ELR (cell line): ENCODE measurements around the gene UBL7.

ENCODE experiments used
- DNase-seq: peaks from one replicate; pipeline ENCODE4 v3.0.0-alpha.2; 2015; ENCODE audit warnings: low read depth

The UBL7 gene

DNA sequence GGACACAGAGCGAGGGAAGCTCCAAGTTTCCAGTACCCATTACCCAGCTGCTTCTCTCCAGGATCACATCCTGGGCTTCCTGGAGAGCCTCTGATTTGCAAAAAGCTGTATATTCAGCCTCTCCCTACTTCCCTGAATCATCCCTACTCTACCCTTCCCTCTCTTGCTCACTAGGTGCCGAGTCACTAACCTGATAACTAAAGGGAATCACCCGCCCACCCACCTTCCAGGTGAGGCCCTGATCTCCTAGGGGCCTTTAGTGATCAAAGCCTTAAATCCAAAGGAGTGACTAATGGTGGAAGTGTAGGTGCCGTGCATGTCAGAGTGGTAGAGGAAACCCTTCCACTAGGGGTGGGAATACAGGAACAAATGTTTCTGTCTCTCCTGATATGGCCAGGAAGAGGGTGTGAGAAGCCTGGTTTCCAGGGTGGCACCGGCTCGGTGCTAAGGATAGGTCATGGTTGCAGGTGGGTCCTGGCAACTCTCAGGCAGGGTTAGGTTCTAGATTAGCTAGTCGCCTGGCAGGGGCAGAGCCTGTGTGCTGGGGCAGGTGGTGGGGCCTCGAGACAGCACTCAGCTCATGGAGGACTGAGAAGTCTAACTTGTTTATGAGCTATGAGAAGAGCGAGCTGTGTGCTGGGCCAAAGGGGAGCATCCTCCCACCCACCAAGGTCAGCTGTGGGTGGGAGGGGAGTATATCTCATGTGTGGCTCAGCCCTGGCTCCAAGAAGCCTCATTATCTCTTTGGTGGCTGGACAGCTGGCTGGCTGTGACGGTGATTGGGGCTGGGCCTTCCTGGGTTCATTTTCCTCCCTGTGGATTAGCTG lies 37.3 kb downstream of the UBL7 start:
- peak; percentile 59 for DNase-seq

DNA sequence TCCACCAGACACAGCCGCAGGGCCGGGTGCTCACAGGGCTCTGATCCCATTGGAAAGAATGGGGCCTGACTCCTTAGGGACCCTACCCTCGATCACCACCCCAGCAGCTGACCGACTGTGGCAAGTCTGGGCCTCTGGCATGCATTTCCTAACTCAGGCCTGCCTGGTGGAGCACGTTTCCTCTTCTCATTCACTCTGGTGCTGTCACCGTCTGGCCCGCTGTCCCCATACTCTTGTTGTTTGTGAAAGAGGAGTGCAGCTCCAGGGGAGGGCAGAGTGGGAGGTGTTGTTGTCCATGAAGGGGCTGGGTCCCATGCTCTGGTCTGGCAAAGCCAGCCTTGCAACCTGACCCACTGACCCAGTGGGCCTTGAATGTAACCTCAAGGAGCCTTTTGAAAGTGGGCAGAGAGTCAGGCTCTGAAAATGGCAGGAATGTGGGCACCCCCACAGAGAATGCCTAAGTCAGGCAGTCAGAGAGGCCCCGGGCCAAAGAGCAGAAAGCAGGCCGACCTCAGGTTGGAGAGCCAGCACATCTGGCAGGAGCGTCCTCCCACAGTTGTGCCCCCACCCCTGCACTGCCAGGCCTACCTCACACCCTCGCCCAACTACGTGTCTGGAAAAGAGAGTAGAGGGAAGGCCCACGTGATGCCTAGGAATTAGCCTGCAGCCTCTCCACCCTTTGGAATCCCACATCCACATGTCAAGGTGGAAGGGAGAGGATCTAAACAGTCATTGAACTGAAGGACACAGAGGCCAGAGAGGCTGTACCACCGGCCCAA lies 38.1 kb downstream of the UBL7 start:
- DNase-seq = peak; percentile 92

DNA sequence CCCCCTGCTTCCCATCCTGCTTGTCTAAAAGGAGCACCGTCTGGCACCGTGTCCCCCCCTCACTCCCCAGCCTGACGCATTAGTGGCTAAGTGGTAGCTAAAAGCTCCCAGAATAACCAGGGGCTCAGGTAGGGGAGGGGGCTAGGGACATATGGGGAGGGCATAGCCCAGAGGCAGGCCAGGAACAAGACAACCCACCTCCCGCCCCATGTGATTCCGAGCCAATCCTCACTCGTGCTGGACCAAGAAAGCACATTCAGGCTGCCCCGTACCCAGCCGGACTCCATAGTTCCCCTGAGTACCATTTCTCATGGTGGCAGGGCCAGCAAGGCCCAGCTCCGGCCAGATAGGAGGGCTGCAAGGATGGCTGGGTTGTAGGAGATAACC lies 38.7 kb downstream of the UBL7 start:
- no peak for DNase-seq

DNA sequence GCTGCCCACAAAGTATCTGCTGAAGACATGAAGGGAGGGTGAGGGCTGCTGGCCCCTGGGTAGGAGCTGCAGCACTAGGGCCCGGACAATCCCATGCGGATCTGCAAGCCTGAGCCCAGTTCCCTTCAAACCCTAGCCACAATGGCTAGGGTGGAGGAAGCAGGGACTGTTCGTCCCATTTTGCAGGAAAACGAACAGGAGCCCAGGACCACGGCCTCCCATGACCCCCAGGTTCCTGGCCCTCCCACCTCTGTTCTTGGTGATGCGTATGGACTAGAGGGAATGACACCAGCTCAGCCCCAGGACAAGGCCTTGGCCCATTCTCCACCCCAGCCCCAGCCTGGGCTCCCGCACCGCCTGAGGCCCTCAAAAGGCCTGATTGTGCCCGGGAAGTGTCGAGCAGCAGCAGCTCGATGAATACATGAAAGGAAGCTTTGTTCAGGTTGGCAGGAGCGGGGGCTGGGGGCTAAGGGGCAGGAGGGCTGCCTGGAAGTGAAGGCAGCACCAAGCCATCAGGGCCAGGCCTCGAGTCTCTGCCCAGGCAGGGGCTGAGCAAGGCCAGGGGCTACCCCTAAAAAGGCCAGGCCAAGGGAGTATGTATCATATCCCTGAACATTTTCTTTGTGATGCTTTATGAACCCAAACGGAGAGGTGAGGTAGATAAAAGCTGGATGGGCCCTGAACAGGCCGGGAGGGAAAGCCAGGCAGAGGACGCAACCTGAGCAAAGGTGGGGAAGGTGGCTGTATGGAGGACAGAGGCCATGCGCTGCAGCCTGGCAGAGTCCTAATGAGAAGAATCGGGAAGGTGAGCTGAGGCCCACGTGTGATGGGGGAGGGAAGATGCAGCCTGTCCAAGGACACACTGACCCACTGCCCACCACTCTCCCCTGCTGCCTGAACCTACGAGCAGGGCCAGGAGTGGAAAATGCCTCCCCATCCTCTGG lies 39.4 kb downstream of the UBL7 start:
- DNase-seq = no peak

DNA sequence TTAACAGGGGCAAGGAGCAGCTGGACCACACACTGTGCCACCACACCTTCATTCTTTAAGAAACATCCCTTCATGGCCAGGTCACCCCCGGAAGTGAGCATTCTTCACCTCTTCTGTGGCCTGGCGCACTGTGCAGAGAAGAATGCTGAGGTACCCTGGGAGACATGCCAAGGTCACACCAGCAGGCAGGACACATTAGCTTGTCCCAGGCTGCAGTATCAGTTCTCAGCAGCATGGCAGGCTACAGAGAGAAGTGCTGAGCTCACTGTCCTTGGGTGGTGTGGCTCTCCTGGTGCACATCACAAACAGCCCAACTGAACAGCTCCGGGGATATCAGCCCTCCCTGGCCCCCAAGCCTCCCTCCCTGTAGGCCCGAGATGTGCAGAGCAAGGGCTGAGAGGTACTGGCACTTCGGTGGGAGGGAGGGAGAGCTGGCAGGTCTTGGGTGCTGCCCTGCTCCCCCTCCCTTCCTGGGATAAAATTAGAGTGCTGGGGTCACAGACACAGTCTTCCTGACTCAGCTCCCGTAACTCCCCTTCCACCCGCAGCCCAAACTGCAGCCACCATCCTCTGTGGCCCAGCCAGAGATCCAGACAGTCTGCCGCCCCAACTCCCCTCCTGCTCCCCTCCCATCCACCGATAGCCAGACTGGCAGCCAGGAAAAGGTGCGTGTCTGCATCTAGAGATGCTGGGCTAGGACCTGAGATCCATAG lies 40.6 kb downstream of the UBL7 start:
- peak; percentile 64 for DNase-seq

DNA sequence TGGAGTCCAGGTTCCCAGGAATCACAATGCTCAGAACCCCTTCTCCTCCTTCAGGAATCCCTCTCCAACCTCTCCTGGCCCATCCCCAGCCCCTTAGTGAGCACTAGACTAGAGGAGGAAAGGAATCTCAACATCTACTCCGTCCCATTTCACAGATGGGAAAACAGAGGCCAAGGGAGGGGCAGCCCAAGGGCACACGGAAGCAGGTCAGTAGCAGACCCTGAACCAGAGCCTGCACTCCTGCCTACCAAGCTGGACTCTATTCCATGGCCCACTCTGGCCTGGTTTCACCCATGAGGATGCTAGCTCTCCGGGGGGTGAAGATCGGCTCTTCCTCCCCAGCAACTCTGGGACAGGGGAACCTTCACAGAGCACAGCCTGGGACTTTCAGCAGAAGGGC lies 41.5 kb downstream of the UBL7 start:
- no peak for DNase-seq

DNA sequence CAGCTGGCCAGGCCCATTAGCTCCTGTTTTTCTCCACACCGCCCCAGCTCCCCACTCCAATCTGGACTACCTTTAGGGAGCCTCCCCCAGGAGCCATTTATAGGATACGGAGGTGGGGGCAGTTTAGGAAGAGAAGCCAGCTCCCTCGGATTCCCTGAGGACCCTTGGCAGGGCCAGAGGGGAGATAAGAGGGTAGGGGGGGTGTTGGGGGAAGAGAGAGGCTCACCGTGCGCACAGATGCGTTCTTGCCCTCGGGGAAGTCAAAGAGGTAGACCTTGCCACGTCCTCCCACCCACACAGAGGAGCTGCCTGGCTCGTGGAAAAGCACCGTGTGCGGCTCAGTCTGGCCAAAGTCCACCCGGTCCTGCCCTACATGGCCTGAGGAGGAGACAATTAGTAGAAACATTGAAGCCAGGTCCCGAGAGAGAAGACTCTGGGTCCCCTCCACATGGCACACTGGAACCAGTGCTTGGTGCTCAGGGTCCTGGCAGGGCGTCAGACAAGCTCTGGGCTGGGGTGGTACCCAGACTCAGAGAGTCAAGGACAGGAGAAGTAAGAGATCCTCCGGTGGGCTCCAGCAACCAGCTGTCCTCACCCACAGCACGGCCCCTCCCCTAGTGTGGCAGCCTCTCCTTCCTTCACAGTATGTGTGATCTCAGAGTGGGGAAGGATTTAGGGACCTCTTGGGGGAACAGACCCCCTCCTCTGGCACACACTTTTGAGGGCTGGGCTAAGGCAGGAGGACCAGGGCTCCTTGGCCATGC lies 42.2 kb downstream of the UBL7 start:
- DNase-seq = no peak

DNA sequence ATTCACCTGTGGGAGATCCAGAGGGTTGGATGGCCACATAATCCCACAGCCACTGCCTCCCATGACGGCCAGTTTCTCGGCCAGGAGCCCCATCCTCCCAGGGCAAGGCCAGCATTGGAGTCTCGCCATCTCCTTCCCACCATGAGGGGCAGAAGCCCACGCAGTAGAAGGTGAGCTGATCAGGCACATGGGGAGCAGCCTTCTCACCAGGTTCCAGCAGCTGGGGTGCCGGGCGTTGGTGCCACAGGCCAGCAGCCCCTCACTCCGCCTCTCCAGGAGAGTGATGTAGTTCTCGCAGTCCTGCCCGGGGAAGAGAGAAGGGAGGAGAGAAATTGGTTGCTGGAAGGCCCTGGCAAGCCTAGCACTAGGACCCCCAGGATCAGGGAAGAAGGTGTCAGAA lies 43.3 kb downstream of the UBL7 start:
- DNase-seq = no peak

DNA sequence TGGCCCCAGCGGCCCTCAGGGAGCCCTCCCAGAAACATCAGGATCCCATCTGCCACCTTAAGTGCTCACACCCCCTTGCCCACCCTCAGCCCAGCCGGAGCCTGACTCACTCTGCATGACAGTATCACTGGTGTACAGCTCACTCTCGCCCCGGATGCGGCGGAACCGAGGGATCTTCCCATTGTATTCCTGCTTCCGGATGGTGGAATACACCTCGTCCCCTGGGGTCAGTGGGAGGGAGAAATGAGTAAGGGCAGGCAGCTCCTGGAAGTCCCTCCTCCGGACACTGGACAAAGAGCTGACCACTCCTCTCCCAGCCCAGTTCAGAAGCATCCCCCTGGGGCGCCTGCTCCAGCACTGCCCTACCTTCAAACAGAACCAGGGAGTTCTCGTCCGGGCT lies 43.7 kb downstream of the UBL7 start:
- DNase-seq = peak; percentile 97

DNA sequence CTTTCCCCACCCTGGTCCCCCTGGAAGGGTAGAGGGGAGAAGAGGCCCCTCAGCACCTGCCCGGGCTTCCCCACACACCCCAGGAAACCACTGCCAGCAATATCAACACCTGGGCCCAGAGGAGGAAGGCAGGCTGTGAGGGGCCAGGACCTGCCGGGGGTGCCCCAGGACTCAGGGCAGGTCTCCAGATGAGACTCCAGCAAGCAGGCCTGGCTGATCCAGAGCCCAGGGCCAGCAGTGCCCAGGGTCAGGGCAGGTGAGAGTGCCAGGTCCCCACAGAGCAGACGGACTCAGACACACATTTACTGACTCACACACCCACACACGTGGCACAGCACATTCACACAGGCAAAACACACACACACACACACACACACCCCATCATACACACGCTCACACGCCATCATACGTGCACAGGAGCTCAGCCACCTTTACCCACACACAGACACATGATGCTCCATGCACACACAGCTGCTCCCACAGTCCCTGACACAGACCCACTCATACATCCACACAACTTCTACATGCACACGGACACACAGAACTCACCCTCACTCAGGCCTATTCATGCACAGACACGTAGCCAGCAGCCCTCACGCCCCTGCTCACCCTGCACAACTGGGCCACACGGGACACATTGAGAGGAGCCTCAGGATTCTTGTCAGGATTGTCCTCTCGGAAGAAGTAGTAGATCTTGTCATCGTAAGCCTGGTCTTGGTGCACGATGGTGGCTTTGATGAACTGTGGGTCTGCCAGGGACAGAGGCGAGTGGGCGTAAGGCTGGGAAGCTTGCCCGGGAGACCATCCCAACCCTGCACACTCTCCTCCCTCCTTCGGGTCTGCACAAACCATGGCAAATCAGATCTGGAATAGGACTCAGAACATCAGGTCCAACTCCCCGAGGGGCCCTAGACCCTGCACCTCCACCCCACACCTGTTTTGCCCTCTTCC lies 44.7 kb downstream of the UBL7 start:
- DNase-seq = no peak

DNA sequence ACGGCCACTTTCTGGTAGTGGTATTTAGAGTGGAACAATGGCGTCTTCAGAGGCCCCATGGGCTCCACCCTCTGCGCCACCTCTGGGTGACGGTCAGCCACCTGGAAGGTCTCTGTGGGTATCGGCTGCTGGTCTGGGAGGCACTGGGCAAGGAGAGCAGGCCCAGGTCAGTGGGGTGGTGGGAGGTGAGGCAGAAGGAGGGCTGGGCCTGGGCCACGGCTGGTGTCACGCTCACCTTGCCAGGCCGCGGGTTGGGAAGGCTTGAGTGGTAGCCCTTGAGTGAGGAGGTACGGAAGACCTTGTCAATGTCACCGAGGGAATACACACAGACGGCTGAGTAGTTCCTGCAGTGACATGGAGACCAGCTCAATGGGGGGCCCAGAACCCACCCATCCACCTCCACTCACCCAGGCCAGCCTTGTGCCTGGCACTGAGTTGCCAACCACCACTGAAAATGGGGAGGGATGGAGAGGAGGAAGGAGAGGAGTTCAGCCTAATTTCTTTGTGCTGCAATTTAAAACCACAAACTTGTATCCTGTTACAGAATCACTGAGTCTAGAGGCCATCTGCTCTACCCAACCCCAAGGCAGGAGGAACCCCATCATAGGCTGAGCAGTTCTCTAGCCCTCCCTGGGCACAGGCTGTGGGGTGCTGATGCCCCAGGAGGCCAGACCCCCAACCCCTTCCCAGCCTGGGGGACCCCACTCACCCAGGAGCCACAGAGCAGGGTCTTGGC lies 46.2 kb downstream of the UBL7 start:
- no peak for DNase-seq

DNA sequence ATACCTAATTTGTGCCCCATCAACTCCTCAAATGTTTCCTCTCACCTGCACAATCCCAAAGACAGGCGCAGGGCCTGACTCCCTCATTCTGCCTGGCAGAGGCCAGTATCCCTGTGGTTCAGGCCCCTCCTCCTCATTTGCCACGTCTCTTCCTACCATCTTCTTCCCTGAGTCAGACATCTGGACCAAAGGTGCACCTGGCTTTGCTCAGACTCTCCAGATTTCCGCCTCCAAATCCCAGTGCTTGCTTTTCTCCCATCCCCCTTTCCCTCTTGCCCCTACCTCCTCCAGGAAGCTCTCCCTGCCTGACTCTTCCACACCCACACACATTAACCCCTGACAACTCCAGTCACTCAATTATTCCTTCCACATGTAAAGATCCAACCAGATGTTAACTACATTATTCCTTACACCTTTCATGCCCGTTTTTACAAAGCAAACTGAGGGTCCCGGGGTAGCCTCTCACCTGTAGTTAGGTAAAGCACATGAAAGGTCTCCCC lies 46.8 kb downstream of the UBL7 start:
- no peak for DNase-seq

DNA sequence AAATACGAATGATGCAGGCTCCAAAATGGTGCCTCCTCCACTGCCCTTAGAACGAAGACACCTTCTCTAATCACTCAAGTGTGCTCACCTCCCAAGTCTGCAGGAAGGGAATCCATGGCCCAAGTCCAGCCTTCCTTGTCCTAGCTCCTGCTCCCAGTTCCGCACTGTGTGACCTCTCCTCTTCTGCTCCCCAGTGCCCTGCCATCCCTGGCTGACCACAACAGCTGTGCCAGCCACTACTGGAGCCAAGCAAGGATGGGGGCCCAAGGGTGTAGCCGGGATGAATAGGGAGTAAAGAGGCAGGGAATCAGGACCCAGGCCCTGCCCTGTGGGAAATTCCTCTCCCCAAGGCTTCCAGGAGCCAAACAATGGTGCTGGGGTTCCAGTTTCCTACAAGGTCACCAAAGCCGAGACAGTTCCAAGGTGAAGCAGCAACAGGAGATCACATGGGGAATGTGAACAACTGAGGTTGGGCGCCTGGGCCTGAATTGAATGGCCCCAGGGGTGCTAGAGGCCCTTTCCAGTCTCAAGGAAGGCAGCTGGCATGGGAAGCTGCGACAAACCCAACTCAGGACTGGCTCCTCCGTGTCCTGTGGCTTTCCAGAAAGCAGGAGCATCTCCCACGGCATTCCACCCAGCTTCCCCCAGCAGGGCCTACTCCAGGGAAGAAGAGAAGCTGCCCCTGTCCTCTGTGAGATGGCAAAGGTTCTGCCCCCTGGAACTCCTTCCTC lies 47.4 kb downstream of the UBL7 start:
- no peak for DNase-seq

DNA sequence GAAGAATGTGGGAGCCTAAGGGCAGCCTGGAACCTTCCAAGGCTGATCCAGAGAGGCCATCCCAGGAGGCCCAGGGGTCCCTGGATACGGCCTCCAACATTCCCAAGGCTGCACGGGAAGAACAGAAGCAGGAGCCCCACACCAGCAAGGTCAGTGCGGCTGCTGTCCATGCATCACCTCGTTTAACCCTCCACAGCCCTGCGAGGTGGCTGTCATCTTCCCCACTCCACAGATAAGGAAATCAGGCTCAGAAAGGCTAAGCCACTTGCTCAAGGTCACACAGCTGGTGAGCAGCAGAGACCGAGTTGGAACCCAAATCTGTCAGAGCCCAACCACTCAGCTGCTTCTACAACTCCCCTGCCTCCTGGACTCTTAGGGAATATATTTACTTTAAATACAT lies 48.8 kb downstream of the UBL7 start:
- no peak for DNase-seq

DNA sequence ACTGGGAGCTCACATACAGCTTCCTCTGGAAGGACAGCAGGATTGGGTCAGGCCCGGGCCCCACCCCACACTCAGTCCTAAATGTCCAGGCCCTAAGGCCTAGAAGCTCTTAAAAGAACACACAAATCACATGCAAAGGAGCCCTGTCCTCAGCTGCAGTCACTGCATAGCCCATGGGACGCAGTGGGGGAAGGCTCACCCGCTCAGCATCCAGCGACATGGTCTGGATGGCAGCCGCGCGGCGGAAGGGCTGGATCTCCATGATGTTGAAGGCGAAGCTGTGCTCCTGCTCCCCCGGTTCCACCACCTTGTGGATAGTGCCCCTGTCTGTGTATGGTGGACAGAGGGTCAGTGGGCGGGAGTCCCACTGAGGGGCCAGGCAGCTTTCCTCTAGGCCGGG lies 49.3 kb downstream of the UBL7 start:
- DNase-seq = no peak

DNA sequence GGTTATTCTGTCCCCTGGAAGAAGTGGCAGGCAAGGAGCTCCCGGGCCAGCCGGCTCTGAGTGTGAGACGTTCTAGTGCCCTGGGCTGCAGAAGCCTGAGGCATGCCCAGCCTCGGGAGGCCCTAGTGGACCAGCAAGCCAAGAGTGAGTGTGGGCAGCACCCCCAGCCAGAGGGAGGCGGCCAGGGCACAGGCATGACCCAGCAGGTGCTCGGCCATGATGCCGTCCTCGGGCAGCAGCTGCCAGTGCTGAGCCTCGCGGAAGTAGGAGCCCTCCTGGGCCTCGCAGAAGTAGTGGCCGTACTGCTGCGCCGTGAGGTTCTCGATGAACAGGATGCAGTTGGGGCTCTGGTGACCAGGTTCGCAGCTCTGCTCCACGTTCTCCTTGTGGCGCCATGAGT lies 50.5 kb downstream of the UBL7 start:
- DNase-seq = no peak

DNA sequence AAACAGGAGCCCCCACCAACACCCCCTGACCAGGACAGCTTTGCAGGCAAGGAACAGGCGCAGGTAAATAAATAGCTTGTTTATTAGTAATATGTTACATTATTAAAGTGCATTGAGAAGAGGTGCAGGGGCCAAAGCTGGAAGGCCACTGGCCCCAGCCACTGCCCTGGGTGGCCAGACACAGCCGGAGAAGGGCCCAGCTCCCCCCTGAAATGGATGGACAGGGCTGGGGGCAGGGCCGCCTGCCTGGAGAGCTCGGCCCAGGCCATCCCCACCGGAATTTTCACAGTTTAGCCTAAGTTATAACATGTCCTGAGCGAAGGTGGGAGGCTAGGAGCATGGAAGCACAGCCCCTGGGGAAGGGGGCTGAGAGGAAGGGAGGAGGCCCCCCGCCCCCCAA lies 51.7 kb downstream of the UBL7 start:
- no peak for DNase-seq

DNA sequence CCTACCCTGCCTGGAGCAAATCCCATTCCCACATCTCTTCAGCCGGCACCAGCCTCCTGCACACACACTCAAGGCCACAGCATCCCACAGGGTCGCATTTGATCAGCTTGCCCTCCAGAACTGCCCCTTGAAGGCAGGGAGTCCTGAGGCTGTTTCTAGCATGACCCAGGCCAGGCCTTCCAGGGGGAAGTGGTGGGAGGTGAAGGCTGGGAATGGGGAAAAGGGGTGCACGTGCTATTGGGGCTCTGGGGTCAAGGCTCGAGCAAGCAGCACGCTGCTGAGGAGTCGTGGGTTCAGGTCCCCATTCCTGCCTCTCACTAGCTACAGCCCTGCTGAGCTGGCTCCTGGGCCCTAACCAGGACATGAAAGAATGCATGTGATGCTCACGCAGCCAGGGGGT lies 52.1 kb downstream of the UBL7 start:
- no peak for DNase-seq
